Spleen (tissue), 7 donors: ENCODE data around the gene TEAD3.

Experiments used
- CTCF ChIP-seq, 11 experiments: fragments of 200-600 bp in 7 of 11; fragments of 450-650 bp in 4 of 11; sonication (generic) in 4 of 11; IDR thresholded peaks in 8 of 11; conservative IDR thresholded peaks in 3 of 11; 1 replicate in 7 of 11; 2 replicates in 4 of 11; pipeline versions ENCODE4 v1.4.0 to v1.8.0; 2016 to 2021; ENCODE audit warnings: antibody characterized with exemption in 11 of 11, inconsistent platforms in 4 of 11, mild to moderate bottlenecking in 1 of 11
- POLR2A ChIP-seq, 3 donors: fragments of 450-650 bp; IDR thresholded peaks; one replicate each; pipeline ENCODE4 v1.5.1; 2017; ENCODE audit warnings: antibody characterized with exemption in 3 of 3, mild to moderate bottlenecking in 1 of 3
- donor health status: DM: no; HTN: no; CAD: no; lungs with moderate emphysema.
- donor health status: DM: no; HTN: no; CAD: no.
- donor health status: DM: no; HTN: no; CAD: no.

GRCh38 chr6:35486005-35486925, 10.6 kb downstream of the TEAD3 start:
- no peak for TF ChIP-seq POLR2A (IDR thresholded peaks at IDR 0.05)
- no peak for TF ChIP-seq CTCF (IDR thresholded peaks at IDR 0.05 in 8 of 11, conservative IDR thresholded peaks at IDR 0.05 in 3 of 11)
